Mammary epithelial cell (primary cell): ENCODE measurements around the gene RAB37.

Experiments
- EZH2 ChIP-seq: IDR thresholded peaks from 2 replicates; pipeline ENCODE4 v1.6.1; 2012; ENCODE audit warnings: low read length, inconsistent platforms, borderline replicate concordance
- TF ChIP-seq, protein P1 (sequence below), 2 donors: IDR thresholded peaks in 1 of 2; conservative IDR thresholded peaks in 1 of 2; 2 replicates each; pipeline ENCODE4 v1.5.1; 2011 to 2012; ENCODE audit warnings: inconsistent platforms in 2 of 2, low read length in 2 of 2, mild to moderate bottlenecking in 2 of 2, control low read depth in 1 of 2, low read depth in 1 of 2; ENCODE audit not compliant: insufficient read depth in 1 of 2; ENCODE audit errors: extremely low read depth in 1 of 2

DNA sequence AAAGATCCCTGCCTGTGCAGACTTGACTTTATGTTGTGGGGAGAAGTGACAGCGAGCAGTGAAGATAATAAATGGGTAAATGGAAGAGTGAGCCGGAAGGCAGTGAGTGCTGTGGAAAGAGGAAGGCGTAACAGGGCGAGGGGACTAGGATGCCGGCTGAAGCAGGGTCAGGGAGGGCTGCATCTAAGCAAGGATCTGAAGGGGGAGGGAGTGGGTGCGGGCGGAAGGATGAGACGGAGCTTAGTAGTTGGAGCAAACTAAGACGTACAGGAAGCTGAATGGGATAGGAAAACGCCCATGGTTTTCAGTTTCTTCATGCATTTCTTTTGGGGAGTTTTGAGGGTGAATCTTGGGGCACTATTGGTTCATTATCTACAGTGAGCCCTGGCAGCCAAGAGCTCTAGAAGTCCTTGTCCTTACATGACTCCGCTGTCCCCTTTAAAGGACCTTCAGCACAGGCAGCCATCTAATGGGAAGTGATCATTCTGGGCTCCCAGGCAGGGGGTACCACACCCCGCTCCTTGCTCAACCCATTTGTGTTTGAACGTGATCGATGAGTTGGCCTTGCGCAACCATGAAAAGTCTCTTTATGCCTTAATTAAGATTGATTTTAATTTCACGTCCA, 49.5 kb downstream of the RAB37 start:
- TF ChIP-seq, protein P1, sequence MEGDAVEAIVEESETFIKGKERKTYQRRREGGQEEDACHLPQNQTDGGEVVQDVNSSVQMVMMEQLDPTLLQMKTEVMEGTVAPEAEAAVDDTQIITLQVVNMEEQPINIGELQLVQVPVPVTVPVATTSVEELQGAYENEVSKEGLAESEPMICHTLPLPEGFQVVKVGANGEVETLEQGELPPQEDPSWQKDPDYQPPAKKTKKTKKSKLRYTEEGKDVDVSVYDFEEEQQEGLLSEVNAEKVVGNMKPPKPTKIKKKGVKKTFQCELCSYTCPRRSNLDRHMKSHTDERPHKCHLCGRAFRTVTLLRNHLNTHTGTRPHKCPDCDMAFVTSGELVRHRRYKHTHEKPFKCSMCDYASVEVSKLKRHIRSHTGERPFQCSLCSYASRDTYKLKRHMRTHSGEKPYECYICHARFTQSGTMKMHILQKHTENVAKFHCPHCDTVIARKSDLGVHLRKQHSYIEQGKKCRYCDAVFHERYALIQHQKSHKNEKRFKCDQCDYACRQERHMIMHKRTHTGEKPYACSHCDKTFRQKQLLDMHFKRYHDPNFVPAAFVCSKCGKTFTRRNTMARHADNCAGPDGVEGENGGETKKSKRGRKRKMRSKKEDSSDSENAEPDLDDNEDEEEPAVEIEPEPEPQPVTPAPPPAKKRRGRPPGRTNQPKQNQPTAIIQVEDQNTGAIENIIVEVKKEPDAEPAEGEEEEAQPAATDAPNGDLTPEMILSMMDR (conservative IDR thresholded peaks at IDR 0.05 in 1 of 2, IDR thresholded peaks at IDR 0.05 in 1 of 2; ENCODE audit: extremely low read depth in 1 of 2, insufficient read depth in 1 of 2, low read depth in 1 of 2, low read length in 2 of 2) = no peak
- TF ChIP-seq EZH2 = no peak
